Fibroblast of the aortic adventitia (primary cell): Measurements from ENCODE around the gene AP3D1. TPM values are rescaled to one million over a fixed set of nuclear protein-coding genes. Genes with fewer than 3 reads are reported as not detected.

Experiments
- DNase-seq: peaks from one replicate; pipeline ENCODE4 v3.0.0-alpha.2; 2010; ENCODE audit warnings: low read depth
- H3K4me3 ChIP-seq: 2 replicates; pipeline ENCODE4 v1.5.1; 2011; ENCODE audit warnings: low read depth, mild to moderate bottlenecking, control low read depth, low read length, moderate library complexity
- total RNA-seq: library from RNA; depleted of rRNA; stranded (reverse); fragments of >200 nt; gene quantifications from 2 replicates; pipeline ENCODE4 v1.2.3, GENCODE V29; 2012; ENCODE audit warnings: low replicate concordance
- TF ChIP-seq, protein P1 (sequence below): IDR thresholded peaks from 2 replicates; pipeline ENCODE4 v1.5.1; 2011; ENCODE audit warnings: mild to moderate bottlenecking, low read length, control low read depth, inconsistent platforms; ENCODE audit not compliant: insufficient read depth

AP3D1 gene
- total RNA-seq, 1 donor, result 102 TPM

DNA sequence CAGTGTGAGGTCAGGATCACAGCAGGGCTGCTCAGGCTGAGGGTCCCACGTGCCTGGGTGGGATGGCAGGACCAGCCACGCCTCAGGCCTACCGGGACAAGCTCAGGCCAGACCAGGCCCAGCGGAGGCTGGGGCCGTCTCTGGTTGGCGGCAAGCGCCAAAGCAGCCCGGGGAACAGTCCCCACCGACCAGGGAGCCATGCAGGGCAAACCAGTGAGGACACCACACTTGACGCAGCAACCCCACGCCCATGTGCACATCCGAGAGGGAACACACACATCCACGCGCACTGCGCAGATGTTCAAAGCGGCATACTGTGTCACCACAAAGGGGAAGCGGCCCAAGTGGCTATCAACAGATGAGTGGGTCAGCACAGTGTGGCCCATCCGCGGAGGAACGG is 39.5 kb downstream of the AP3D1 start:
- TF ChIP-seq, protein P1, sequence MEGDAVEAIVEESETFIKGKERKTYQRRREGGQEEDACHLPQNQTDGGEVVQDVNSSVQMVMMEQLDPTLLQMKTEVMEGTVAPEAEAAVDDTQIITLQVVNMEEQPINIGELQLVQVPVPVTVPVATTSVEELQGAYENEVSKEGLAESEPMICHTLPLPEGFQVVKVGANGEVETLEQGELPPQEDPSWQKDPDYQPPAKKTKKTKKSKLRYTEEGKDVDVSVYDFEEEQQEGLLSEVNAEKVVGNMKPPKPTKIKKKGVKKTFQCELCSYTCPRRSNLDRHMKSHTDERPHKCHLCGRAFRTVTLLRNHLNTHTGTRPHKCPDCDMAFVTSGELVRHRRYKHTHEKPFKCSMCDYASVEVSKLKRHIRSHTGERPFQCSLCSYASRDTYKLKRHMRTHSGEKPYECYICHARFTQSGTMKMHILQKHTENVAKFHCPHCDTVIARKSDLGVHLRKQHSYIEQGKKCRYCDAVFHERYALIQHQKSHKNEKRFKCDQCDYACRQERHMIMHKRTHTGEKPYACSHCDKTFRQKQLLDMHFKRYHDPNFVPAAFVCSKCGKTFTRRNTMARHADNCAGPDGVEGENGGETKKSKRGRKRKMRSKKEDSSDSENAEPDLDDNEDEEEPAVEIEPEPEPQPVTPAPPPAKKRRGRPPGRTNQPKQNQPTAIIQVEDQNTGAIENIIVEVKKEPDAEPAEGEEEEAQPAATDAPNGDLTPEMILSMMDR, result no peak
- no peak for DNase-seq
- H3K4me3 ChIP-seq, result no peak overlapping the region

GRCh38 chr19:2111425-2111824 is 39.9 kb downstream of the AP3D1 start:
- TF ChIP-seq, protein P1, result no peak
- DNase-seq, result no peak

DNA sequence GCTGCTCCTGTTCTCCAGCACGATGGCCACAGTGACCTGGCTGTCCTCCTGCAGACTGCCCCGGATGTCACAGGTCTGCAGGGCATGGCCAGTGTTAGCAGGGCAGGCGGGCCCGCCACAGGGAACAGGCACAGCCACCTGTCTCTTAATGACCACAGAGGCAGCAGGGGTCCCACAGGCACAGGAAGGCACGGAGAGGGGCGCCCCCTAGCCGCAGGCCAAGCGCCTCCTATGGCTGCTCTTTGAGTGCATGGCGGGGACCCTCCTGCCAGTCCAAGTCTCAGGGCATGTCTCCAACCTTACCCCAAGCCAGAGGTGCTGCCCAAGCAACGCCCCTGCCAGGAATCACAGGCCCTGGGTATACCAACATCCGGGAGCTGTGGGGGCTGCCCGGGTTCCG is 40.5 kb downstream of the AP3D1 start:
- H3K4me3 ChIP-seq, result no peak overlapping the region
- TF ChIP-seq, protein P1, result no peak

More at GRCh38 chr19:2111425-2111824, 39.9 kb downstream of the AP3D1 start:
- no peak overlapping the region for H3K4me3 ChIP-seq

DNA sequence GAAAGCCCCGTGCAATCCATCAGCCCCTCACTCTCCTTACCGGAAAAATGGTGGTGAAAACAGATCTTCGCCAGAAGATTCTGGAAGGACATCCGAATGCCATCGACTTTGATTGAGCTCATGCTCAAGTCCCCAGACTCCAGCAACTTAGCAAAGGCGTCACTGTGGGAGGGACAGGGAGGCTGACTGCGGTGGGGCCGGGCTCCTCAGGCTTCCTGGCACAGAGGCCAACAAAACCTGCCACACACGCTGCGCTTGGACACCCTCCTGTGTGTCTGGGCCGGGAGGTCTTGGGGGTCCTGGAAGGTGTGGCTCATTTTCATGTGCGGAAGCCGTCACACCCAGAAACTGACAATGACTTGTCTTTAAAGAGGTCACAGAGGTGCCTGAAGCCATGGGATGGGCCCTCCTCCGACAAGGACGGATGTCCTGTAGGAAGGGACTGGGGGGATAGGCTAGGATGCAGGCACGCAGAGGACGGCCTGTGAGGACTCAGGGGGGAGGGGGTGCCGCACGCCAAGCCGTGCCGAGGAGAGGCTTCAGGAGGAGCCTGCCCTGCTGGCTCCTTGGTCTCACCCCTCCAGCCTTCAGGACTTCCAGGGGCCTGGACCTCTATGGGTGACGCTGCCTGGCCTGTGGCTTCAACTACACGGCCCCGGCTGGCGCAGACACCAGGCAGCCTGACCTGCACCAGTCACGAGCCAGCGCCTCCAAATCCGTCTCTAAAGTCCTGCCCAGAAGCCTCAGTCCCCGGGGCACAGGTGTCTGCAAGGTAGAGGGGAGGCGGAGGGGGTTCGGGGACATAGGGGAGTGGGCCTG is 42.1 kb downstream of the AP3D1 start:
- TF ChIP-seq, protein P1, result no peak
- DNase-seq, result no peak

More for the DNA sequence above, 40.5 kb downstream of the AP3D1 start:
- DNase-seq, result no peak

DNA sequence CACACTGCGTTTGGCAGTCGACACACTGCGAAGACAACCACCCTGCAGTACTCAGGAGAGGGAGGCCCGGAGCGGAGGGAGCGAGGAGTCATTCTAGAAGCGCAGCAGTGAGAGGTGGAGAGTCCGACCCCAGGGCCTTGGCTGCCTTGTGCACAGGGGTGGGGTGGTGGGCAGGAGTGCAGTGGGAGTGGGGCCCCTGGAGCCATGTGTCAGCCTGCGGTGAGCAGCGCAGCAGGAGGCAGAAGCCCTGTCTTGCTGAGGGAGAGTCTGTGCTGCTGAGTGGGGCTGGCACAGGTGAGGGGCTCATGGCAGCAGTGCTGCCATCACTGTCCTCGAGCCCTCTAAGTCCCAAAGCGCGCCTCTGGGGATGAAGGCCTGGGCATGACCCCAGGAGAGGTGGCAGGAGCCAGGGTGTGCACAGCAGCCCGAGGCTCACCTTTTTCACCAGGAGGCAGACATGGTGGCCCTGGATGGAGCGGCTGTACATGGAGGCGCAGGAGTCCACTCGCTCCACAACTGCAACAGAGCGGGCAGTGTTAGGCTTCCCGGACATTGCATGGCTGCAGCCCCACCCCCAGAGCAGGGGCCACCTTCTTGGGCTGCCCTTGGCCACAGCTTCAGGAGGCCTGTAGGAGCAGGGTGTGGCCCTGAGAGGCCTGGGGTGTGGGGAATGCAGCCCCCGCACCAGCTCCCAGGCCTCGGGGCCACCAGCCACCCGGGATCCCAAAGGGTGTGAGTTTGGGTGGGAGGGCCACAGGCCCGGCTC is 42.9 kb downstream of the AP3D1 start:
- H3K4me3 ChIP-seq, result no peak overlapping the region
- TF ChIP-seq, protein P1, result no peak
- DNase-seq, result no peak

More for the DNA sequence above, 42.1 kb downstream of the AP3D1 start:
- H3K4me3 ChIP-seq, result no peak overlapping the region

DNA sequence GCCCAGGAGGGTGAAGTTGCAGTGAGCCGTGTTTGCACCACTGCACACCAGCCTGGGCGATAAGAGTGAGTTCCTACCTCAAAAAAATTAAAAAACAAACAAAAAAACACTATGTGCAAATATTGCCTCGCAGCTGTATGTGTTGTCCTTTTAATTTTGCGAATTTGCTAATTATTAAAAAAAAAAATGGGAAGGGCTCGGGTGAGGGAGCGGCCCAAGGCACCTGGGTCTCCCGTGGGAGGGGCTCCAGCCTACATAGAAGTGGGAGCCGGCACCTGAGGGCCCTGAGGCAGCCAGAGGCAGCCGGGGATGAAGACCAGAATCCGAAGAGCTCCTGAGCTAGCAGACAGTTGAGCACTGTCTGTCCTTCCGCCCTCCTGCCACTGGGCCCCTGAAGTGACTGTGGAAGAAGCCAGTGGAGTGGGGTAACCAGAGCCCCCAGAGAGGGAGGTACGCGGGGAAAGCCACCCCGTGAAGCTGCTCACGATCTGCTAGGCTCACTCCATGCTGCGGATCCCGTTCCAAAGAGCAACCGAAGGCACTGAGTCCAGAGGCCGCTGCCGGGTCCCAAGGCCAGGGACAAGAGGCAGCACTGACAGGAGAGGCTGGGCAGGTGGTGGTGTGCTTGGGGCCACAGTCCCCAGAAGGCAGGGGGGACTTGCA is 48.2 kb downstream of the AP3D1 start:
- DNase-seq, result no peak
- TF ChIP-seq, protein P1, result no peak
- H3K4me3 ChIP-seq, result no peak overlapping the region
